H1 (cell line): ENCODE data around the gene EFCAB6. TPM values are rescaled to one million over a fixed set of nuclear protein-coding genes. Genes with fewer than 3 reads are reported as not detected.
A peak's percentile ranks its signal among the peaks of the same experiment; 100 is the strongest.

Source experiments
- CTCF ChIA-PET: fragments of 300-600 bp; sonication (Branson Sonifier 250); formaldehyde crosslinking; loops from one replicate; lab custom pipeline; 2021; ENCODE audit not compliant: partially characterized antibody; lab: Charles Lee
- POLR2A ChIA-PET: fragments of 300-600 bp; sonication (Branson Sonifier 250); formaldehyde crosslinking; loops from one replicate; lab custom pipeline; 2021; ENCODE audit warnings: inconsistent platforms; ENCODE audit not compliant: partially characterized antibody; lab: Charles Lee
- DNase-seq, 2 experiments: peaks; one replicate each; pipeline versions ENCODE4 v3.0.0 to v3.0.0-alpha.2; 2010 to 2022; ENCODE audit warnings: low spot score in 2 of 2, low read depth in 1 of 2, mixed read lengths in 1 of 2
- FAIRE-seq: peaks from 2 replicates; lab custom pipeline; 2011; peaks lifted over from hg19 to GRCh38; lab: Jason Lieb, UNC
- H2AFZ ChIP-seq: 2 replicates; pipeline ENCODE4 v1.8.1; 2012; ENCODE audit warnings: low read length, inconsistent platforms
- H2AK5ac ChIP-seq: 2 replicates; pipeline ENCODE4 v1.6.1; 2013; ENCODE audit warnings: low read depth, low read length
- H2BK120ac ChIP-seq: replicated peaks from 2 replicates; pipeline ENCODE3; 2013; ENCODE audit warnings: low read depth, low read length, inconsistent platforms
- H2BK12ac ChIP-seq: 2 replicates; pipeline ENCODE4 v1.6.1; 2013; ENCODE audit warnings: low read depth, low read length
- H2BK15ac ChIP-seq: 2 replicates; pipeline ENCODE4 v1.6.1; 2013; ENCODE audit warnings: low read length
- H2BK20ac ChIP-seq: 2 replicates; pipeline ENCODE4 v1.6.1; 2013; ENCODE audit warnings: low read length
- H2BK5ac ChIP-seq: 2 replicates; pipeline ENCODE4 v1.6.1; 2013; ENCODE audit warnings: low read depth, low read length
- H3K14ac ChIP-seq: 2 replicates; pipeline ENCODE4 v1.6.1; 2013; ENCODE audit warnings: inconsistent platforms; ENCODE audit not compliant: insufficient read length
- H3K18ac ChIP-seq: 2 replicates; pipeline ENCODE4 v1.6.1; 2013; ENCODE audit warnings: low read length; ENCODE audit errors: extremely low read depth
- H3K23ac ChIP-seq: 2 replicates; pipeline ENCODE4 v1.6.1; 2013; ENCODE audit warnings: inconsistent platforms; ENCODE audit not compliant: insufficient read length
- H3K23me2 ChIP-seq: 2 replicates; pipeline ENCODE4 v1.6.1; 2013; ENCODE audit warnings: low read depth, low read length
- H3K27ac ChIP-seq: 2 replicates; pipeline ENCODE4 v1.6.1; 2011; ENCODE audit warnings: low read depth, low read length, inconsistent platforms
- H3K27me3 ChIP-seq, 4 experiments: replicated peaks in 1 of 4; 1 replicate in 1 of 4; 2 replicates in 3 of 4; pipeline versions ENCODE4 v1.6.1 to v1.8.1; 2011 to 2013; ENCODE audit warnings: low read length in 3 of 4, mild to moderate bottlenecking in 3 of 4, inconsistent platforms in 2 of 4, mixed read lengths in 2 of 4, moderate library complexity in 1 of 4; ENCODE audit not compliant: control insufficient read depth in 3 of 4, insufficient read depth in 3 of 4; ENCODE audit errors: extremely low read depth in 1 of 4
- H3K36me3 ChIP-seq, 4 experiments: 2 replicates each; pipeline versions ENCODE4 v1.6.1 to v1.8.1; 2011 to 2013; ENCODE audit warnings: mild to moderate bottlenecking in 4 of 4, low read length in 3 of 4, moderate library complexity in 2 of 4, control low read depth in 1 of 4, inconsistent platforms in 1 of 4; ENCODE audit not compliant: insufficient read depth in 4 of 4, control insufficient read depth in 2 of 4
- H3K4ac ChIP-seq: replicated peaks from 2 replicates; pipeline ENCODE3; 2013; ENCODE audit warnings: low read length, low read depth, mixed read lengths, inconsistent platforms; ENCODE audit not compliant: insufficient read length
- H3K4me1 ChIP-seq, 4 experiments: replicated peaks in 1 of 4; 1 replicate in 1 of 4; 2 replicates in 3 of 4; pipeline versions ENCODE4 v1.6.1 to v1.8.1; 2011 to 2013; ENCODE audit warnings: low read length in 3 of 4, inconsistent platforms in 2 of 4, mixed read lengths in 1 of 4; ENCODE audit not compliant: insufficient read depth in 4 of 4, control insufficient read depth in 3 of 4
- H3K4me2 ChIP-seq, 2 experiments: 2 replicates each; pipeline versions ENCODE4 v1.6.1 to v1.8.1; 2011 to 2013; ENCODE audit warnings: low read depth in 2 of 2, low read length in 2 of 2, control low read depth in 1 of 2, inconsistent platforms in 1 of 2, mild to moderate bottlenecking in 1 of 2; ENCODE audit not compliant: insufficient read depth in 1 of 2
- H3K4me3 ChIP-seq, 4 experiments: fragments of 200-600, 300-600 bp in 1 of 4; sonication (generic), shearing (Covaris generic), sonication (Bioruptor Twin) in 1 of 4; 2 replicates each; pipeline versions ENCODE4 v1.5.1 to v1.8.1; 2011 to 2016; ENCODE audit warnings: low read length in 4 of 4, low read depth in 3 of 4, control low read depth in 2 of 4, inconsistent platforms in 2 of 4, mild to moderate bottlenecking in 2 of 4, mixed read lengths in 1 of 4, moderate library complexity in 1 of 4; ENCODE audit not compliant: insufficient read depth in 2 of 4; ENCODE audit errors: extremely low read depth in 1 of 4
- H3K56ac ChIP-seq: replicated peaks from 2 replicates; pipeline ENCODE3; 2013; ENCODE audit warnings: low read depth, mild to moderate bottlenecking, mixed read lengths, low read length, inconsistent platforms; ENCODE audit not compliant: insufficient read length
- H3K79me1 ChIP-seq: 2 replicates; pipeline ENCODE4 v1.6.1; 2013; ENCODE audit warnings: low read depth, low read length, control low read depth
- H3K79me2 ChIP-seq, 2 experiments: 2 replicates each; pipeline versions ENCODE4 v1.6.1 to v1.8.1; 2012 to 2013; ENCODE audit warnings: low read length in 2 of 2, mild to moderate bottlenecking in 2 of 2, inconsistent platforms in 1 of 2; ENCODE audit not compliant: insufficient read depth in 2 of 2, control insufficient read depth in 1 of 2
- H3K9ac ChIP-seq, 4 experiments: replicated peaks in 1 of 4; 1 replicate in 1 of 4; 2 replicates in 3 of 4; pipeline versions ENCODE4 v1.6.1 to v1.8.1; 2011 to 2013; ENCODE audit warnings: low read depth in 3 of 4, low read length in 3 of 4, control low read depth in 2 of 4, mild to moderate bottlenecking in 2 of 4, moderate library complexity in 2 of 4, inconsistent platforms in 1 of 4; ENCODE audit errors: extremely low read depth in 1 of 4
- H3K9me3 ChIP-seq, 2 experiments: 2 replicates each; pipeline versions ENCODE4 v1.6.1 to v1.8.1; 2012 to 2013; ENCODE audit warnings: mild to moderate bottlenecking in 2 of 2, moderate library complexity in 2 of 2, control low read depth in 1 of 2, inconsistent platforms in 1 of 2, low read depth in 1 of 2, low read length in 1 of 2, mixed read lengths in 1 of 2; ENCODE audit not compliant: insufficient read depth in 2 of 2
- H4K20me1 ChIP-seq, 2 experiments: replicated peaks in 1 of 2; 2 replicates each; pipeline versions ENCODE3 to v1.8.1; 2011 to 2013; ENCODE audit warnings: inconsistent platforms in 2 of 2, low read length in 2 of 2, mild to moderate bottlenecking in 1 of 2; ENCODE audit not compliant: insufficient read depth in 2 of 2, control insufficient read depth in 1 of 2
- H4K5ac ChIP-seq: 2 replicates; pipeline ENCODE4 v1.6.1; 2013; ENCODE audit warnings: low read length, low read depth, mixed read lengths, inconsistent platforms; ENCODE audit not compliant: insufficient read length
- H4K8ac ChIP-seq: 2 replicates; pipeline ENCODE4 v1.8.0; 2013; ENCODE audit warnings: mild to moderate bottlenecking, moderate library complexity, low read length, inconsistent platforms; ENCODE audit not compliant: insufficient read depth; ENCODE audit errors: extremely low read depth
- H4K91ac ChIP-seq: replicated peaks from 2 replicates; pipeline ENCODE3; 2013; ENCODE audit warnings: low read length, mixed read lengths, inconsistent platforms; ENCODE audit not compliant: insufficient read length
- EGR1 ChIP-seq: IDR thresholded peaks from 2 replicates; pipeline ENCODE4 v1.6.1; 2011; ENCODE audit warnings: low read depth, low read length, borderline replicate concordance
- RFX5 ChIP-seq: IDR thresholded peaks from 2 replicates; pipeline ENCODE4 v1.6.1; 2011; ENCODE audit warnings: low read depth, low read length, improper control_type of control experiment, borderline replicate concordance
- TEAD4 ChIP-seq: IDR thresholded peaks from 2 replicates; pipeline ENCODE4 v1.6.1; 2012; ENCODE audit warnings: low read depth, low read length, inconsistent platforms, mixed read lengths
- WGBS, 2 experiments: shearing (Covaris generic) in 1 of 2; methylation state at CpG; one replicate each; pipeline versions ENCODE4 v1.1.6 to v1.1.7; 2013 to 2015; ENCODE audit warnings: low lambda C conversion rate in 2 of 2, mixed read lengths in 2 of 2, inconsistent platforms in 1 of 2, low coverage in 1 of 2, missing lambda C conversion rate in 1 of 2; ENCODE audit not compliant: insufficient replicate concordance in 2 of 2, insufficient coverage in 1 of 2, insufficient read length in 1 of 2; ENCODE audit errors: extremely low coverage in 1 of 2, missing lambda C conversion rate in 1 of 2; 5-methylcytosine and 5-hydroxymethylcytosine counted together
- polyA plus RNA-seq, 7 experiments: library from polyadenylated mRNA; depleted of rRNA in 3 of 7; stranded (reverse) in 5 of 7; unstranded in 2 of 7; fragments of >200 nt in 5 of 7; fragments of 200-250 nt in 2 of 7; gene quantifications; 1 replicate in 5 of 7; 2 replicates in 1 of 7; 4 replicates in 1 of 7; pipeline versions ENCODE4 v1.2.1 to v1.2.3, GENCODE V29; 2011 to 2013; ENCODE audit warnings: missing spikeins in 2 of 7, mixed read lengths in 2 of 7
- total RNA-seq: library from RNA; stranded (reverse); fragmentation: NEBNext Ultra II Directional; extraction: Animal tissue kit (Norgen Biotek cat#: 25700); gene quantifications from 2 replicates; pipeline ENCODE4 v1.2.1, GENCODE V29; 2021
- TF ChIP-seq, protein P1 (sequence below): IDR thresholded peaks from 2 replicates; pipeline ENCODE4 v1.6.1; 2012; ENCODE audit warnings: inconsistent platforms

EFCAB6 gene
- total and polyA plus RNA-seq, 2 of the 8 experiments (the other 6 are each of a cell fraction or from before 2014, with no cell fraction given): 0.32 to 1.7 TPM

DNA sequence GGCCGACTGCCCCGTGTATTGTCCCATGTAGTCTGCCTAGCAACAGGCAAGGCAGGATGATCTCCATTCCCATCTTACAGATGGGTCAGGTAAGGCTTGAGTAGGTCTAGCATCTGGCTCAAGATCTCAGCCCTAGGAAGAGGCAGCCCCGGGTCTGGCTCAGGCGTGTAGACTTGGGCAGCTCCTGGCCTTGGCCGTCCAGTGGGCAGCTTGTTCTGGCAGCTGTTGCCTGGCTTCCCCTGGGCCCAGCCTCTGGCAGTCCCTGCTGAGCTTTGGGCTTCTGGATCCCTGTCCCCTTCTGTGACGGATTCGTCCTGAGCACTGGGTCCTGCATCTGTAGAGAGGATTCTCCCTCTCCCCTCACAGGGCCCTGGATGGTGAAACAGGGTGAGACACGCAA is 327.9 kb downstream of the EFCAB6 start:
- ChIA-PET POLR2A (no interaction called here), CTCF (interaction anchor here (1.7 kb wide), 1 partner anchor 9 kb away, joined by 3 read pairs; no protein-coding TSS in a partner anchor)
- no peak overlapping the region for H2BK5ac ChIP-seq
- no peaks in the 10 kb centered on the region for H3K9me3 ChIP-seq
- H2BK120ac ChIP-seq: no peak overlapping the region
- no peak overlapping the region for H3K23ac ChIP-seq
- H3K56ac ChIP-seq: no peak overlapping the region
- no peak overlapping the region for H2BK15ac ChIP-seq
- H3K4me2 ChIP-seq: no peak overlapping the region
- H3K27ac ChIP-seq: no peak overlapping the region
- H4K20me1 ChIP-seq: peaks cover 0 to 6% of the 10 kb centered on the region in 2 experiments
- H4K8ac ChIP-seq: no peak overlapping the region
- DNase-seq: no peak
- no peak overlapping the region for H4K5ac ChIP-seq
- no peak overlapping the region for H3K18ac ChIP-seq
- H4K91ac ChIP-seq: no peak overlapping the region
- H3K27me3 ChIP-seq: no peaks in the 10 kb centered on the region
- H3K79me2 ChIP-seq: no peaks in the 10 kb centered on the region
- no peaks in the 10 kb centered on the region for H3K79me1 ChIP-seq
- 0 out of 2 replicates have a peak overlapping the region, but pooled peaks have one; percentile 17 for H2BK12ac ChIP-seq
- 88% methylated on average over 8 of the region's 8 CpGs; no CpG with 5 or more reads in 1 of the 2 experiments for WGBS, 2 experiments
- no peak overlapping the region for H3K9ac ChIP-seq
- peaks cover 5% of the 10 kb centered on the region; the same call in 1 of the 2 replicates for H3K23me2 ChIP-seq
- no peak for TF ChIP-seq EGR1
- TF ChIP-seq RFX5: peak; percentile 75
- TF ChIP-seq, protein P1, sequence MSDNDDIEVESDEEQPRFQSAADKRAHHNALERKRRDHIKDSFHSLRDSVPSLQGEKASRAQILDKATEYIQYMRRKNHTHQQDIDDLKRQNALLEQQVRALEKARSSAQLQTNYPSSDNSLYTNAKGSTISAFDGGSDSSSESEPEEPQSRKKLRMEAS: no peak
- TF ChIP-seq TEAD4: no peak
- TF ChIP-seq, all 59 proteins: peak for 1
- H3K4ac ChIP-seq: no peak overlapping the region
- no peak for FAIRE-seq
- H2BK20ac ChIP-seq: no peak overlapping the region
- no peak overlapping the region for H3K14ac ChIP-seq
- no peak overlapping the region for H2AK5ac ChIP-seq
- no peak overlapping the region for H2AFZ ChIP-seq
- H3K4me3 ChIP-seq: no peak overlapping the region
- peaks cover 0 to 5% (median 1%) of the 10 kb centered on the region in 4 experiments; a peak in 2 of 7 replicates for H3K4me1 ChIP-seq
- no peaks in the 10 kb centered on the region for H3K36me3 ChIP-seq
